Measurements from ENCODE around the gene PTPRD. TPM values are rescaled to one million over a fixed set of nuclear protein-coding genes. Genes with fewer than 3 reads are reported as not detected.
"Not testable (repeated sequence)": the region's sequence is repeated elsewhere in the genome, so short reads cannot be mapped to it uniquely, and the experiment has no call there.

PTPRD gene
- total RNA-seq, 2 experiments from 2014 or later: not detected

DNA sequence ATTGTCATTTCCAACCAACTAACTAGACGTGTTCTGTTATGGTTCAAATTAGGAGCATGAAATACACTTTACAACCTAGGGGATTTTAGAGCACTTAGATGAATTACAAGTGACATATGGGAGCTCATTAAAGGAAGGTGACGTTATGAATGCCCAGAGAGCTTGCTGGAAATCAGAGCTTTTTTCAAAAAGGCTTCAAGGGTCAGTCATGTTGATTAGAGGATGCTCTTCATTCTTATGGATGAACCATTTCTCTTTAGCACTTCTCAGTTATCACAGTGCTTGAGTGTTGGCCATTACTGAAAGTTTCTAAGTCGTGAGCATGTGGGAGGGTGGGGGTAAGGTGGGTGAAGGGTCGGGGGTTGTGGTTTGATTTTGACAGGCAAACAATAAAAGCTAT is 1567.7 kb downstream of the PTPRD start:
- Mint-ChIP-seq H3K9me3 (ENCODE audit: insufficient read depth) (no peaks in the 10 kb centered on the region), H3K27me3 (ENCODE audit: low read depth) (no peaks in the 10 kb centered on the region), H3K4me1 (ENCODE audit: low read depth) (no peaks in the 10 kb centered on the region), H3K27ac (no peak overlapping the region), H3K4me3 (no peak overlapping the region), H3K36me3 (ENCODE audit: low read depth) (no peaks in the 10 kb centered on the region)
- CTCF ChIA-PET: no interaction called here
- POLR2A ChIA-PET: no interaction called here
- DNase-seq (no peak), ATAC-seq (no peak)

DNA sequence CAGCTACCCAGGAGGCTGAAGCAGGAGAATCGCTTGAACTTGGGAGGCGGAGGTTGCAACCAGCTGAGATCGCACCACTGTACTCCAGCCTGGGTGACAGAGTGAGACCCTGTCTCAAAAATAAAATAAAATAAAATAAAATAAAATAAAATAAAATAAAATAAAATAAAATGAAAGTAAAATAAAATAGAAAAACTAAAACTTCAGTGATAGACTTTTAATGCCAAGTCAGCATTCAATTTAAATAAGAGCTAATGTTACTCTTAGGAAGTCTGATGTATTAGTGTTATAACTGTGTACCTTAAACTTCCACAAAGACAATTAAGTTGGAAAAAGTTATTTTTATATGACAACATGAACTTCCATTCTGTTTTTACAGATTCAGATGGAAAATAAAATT is 1569.0 kb downstream of the PTPRD start:
- DNase-seq; H3K9me3 Mint-ChIP-seq (ENCODE audit: insufficient read depth); H3K27me3 Mint-ChIP-seq (ENCODE audit: low read depth); ATAC-seq; H3K4me3 Mint-ChIP-seq; H3K4me1 Mint-ChIP-seq (ENCODE audit: low read depth); H3K27ac Mint-ChIP-seq; POLR2A ChIA-PET; CTCF ChIA-PET; H3K36me3 Mint-ChIP-seq (ENCODE audit: low read depth): not testable (repeated sequence)

DNA sequence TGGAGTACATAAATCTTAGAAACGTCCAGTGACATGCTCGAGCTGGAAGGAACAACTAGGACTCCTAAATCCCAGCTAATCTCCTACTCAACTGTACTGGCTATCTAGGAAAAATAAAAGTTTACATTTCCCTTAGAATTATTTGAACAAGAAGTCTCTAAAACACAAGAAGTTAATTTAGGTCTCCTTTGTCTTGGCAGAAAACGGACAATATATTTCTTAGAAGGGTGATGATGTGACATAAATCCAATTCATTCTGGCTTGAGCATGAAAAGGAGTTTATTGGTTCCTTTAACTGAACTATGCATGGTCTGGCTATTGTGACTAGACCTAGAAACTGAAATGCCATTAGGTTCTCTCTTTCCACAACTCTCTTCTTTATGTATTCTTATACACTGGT is 1571.0 kb downstream of the PTPRD start:
- DNase-seq (no peak), ATAC-seq (no peak)
- Mint-ChIP-seq H3K9me3 (ENCODE audit: insufficient read depth) (no peaks in the 10 kb centered on the region), H3K4me3 (no peak overlapping the region), H3K36me3 (ENCODE audit: low read depth) (no peaks in the 10 kb centered on the region), H3K4me1 (ENCODE audit: low read depth) (no peaks in the 10 kb centered on the region), H3K27ac (no peak overlapping the region), H3K27me3 (ENCODE audit: low read depth) (no peaks in the 10 kb centered on the region)
- ChIA-PET POLR2A (no interaction called here), CTCF (no interaction called here)

DNA sequence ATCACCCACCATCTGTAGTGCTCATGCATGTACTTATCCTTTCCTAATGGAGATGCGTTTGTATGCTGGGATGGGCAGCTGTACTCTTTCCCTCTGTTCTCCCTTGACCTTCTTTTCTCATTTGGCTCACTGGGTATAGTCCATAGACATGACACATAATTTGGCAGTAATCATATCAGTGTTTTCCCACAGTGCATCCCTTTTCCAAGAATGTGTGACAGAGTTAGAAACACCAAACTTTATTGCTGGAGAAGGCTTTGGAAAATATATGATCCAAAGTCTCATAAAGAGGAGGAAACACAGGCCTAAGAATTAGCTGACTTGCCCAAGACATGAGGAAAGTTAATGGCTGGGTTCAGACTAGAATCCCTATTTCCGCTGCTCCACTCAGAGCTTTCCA is 1579.8 kb downstream of the PTPRD start:
- Mint-ChIP-seq H3K27ac (no peak overlapping the region), H3K4me3 (no peak overlapping the region), H3K9me3 (ENCODE audit: insufficient read depth) (no peaks in the 10 kb centered on the region), H3K27me3 (ENCODE audit: low read depth) (no peaks in the 10 kb centered on the region), H3K36me3 (ENCODE audit: low read depth) (no peaks in the 10 kb centered on the region), H3K4me1 (ENCODE audit: low read depth) (no peaks in the 10 kb centered on the region)
- no peak for ATAC-seq
- no peak for DNase-seq
- CTCF ChIA-PET: no interaction called here
- POLR2A ChIA-PET: no interaction called here

DNA sequence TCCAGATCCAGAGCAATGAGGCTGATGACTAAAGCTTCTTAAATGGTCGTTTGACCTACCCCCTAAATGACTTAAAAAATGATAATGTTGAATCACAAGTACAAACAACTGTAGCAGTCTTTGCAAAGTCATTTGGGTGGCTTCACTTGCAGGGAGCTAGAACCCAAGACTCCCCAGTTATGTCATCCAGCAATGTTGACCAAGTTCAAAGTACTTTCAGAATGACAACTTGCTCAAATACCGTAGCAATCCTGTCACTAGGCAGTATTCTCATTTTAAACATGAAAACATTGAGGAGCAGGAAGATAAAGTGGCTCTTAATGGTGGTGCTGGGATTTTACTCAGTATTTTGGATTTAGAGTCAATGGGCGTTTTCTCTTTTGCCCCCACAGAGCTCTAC is 1596.2 kb downstream of the PTPRD start:
- ChIA-PET POLR2A (no interaction called here), CTCF (no interaction called here)
- Mint-ChIP-seq H3K9me3 (ENCODE audit: insufficient read depth) (no peaks in the 10 kb centered on the region), H3K4me3 (no peak overlapping the region), H3K4me1 (ENCODE audit: low read depth) (no peaks in the 10 kb centered on the region), H3K27ac (no peak overlapping the region), H3K36me3 (ENCODE audit: low read depth) (no peaks in the 10 kb centered on the region), H3K27me3 (ENCODE audit: low read depth) (no peaks in the 10 kb centered on the region)
- DNase-seq: no peak
- ATAC-seq: no peak

DNA sequence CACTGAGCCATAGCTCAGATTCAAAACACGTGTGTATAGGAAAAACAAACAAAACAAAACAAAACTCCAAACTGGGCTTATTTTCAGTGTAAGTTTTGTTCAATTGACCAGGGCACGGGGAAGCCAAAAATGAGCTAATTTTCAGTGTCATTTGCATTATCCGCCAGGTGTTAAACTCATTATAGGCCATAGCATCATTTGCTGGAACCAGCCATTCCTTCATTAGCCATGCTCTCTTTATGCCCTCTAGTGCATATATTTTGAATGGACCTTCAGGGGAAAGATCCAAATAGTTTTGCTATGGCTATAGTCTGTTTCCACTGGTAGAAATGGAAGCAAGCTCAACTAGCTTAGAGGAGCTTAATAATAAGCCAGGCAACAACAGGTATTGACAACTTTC is 1608.0 kb downstream of the PTPRD start:
- no peak for ATAC-seq
- no peaks in the 10 kb centered on the region for H3K9me3 Mint-ChIP-seq (ENCODE audit: insufficient read depth)
- H3K27ac Mint-ChIP-seq: no peak overlapping the region
- POLR2A ChIA-PET: no interaction called here
- no peaks in the 10 kb centered on the region for H3K4me1 Mint-ChIP-seq (ENCODE audit: low read depth)
- H3K4me3 Mint-ChIP-seq: no peak overlapping the region
- no peaks in the 10 kb centered on the region for H3K36me3 Mint-ChIP-seq (ENCODE audit: low read depth)
- CTCF ChIA-PET: no interaction called here
- no peaks in the 10 kb centered on the region for H3K27me3 Mint-ChIP-seq (ENCODE audit: low read depth)
- DNase-seq: no peak

DNA sequence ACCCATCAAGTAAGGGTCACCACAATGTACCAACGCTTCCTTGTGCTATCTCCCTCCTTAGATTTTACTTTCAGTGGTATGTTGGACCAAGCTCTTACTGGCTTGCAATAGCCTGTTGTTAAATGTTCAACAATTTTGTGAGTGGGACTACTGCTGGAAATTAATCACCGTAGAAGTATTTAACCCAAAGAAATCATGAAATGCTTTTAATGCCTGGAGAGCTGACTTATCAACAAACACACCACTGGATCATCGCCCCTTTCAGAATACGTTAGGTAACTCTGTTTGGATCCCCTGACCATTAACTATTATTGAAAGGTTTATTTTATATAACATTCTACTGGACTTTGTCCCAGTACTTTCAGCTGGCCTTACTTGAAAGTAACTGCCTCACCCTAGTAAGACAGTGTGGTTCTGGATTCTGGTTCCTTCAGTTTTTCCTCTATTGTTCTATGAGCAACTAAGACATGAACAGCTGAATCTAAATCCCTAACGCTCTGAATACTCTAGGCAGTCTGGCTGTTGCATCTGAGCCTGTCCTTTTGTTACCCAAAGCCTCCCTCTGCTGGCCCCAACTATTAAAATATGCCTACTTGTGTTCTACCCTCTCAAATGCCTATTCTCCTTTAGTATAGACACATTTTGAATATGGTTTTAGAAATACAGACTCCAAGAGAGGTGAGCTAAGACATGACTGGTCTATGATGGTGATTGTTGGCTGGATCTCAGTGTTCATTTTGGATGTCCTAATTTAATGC is 1609.8 kb downstream of the PTPRD start:
- no peak for ATAC-seq
- Mint-ChIP-seq H3K9me3 (ENCODE audit: insufficient read depth) (peaks cover 4% of the 10 kb centered on the region), H3K4me1 (ENCODE audit: low read depth) (no peaks in the 10 kb centered on the region), H3K27ac (no peak overlapping the region), H3K27me3 (ENCODE audit: low read depth) (no peaks in the 10 kb centered on the region), H3K4me3 (no peak overlapping the region), H3K36me3 (ENCODE audit: low read depth) (no peaks in the 10 kb centered on the region)
- ChIA-PET POLR2A (no interaction called here), CTCF (no interaction called here)
- DNase-seq: no peak

DNA sequence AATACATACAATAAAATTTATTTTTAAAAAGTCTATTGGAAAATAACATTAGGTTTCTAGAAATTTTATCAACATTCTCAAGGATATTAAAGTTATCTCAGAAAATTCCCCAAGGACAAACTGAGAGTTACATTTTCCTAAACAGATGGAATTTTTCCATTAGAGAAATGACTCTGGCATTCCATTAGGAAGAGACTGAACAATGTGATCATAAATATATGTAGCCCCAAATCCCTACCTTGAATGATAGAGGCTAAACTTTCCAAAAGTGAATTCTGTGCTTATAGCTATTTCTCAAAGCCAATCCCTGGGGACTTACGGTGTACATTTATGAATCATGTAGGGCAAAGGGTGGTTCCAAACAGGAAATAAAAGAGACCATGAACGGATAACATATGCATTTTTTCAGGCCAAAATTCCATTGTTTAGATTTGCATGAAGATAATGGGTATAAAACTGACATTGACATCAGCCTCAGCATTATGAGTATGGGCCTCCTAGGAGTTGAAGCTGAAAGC is 1632.2 kb downstream of the PTPRD start:
- DNase-seq (no peak), ATAC-seq (no peak)
- Mint-ChIP-seq H3K36me3 (ENCODE audit: low read depth) (no peaks in the 10 kb centered on the region), H3K4me3 (no peak overlapping the region), H3K4me1 (ENCODE audit: low read depth) (no peaks in the 10 kb centered on the region), H3K9me3 (ENCODE audit: insufficient read depth) (no peaks in the 10 kb centered on the region), H3K27me3 (ENCODE audit: low read depth) (no peaks in the 10 kb centered on the region), H3K27ac (no peak overlapping the region)
- CTCF ChIA-PET: no interaction called here
- POLR2A ChIA-PET: no interaction called here

DNA sequence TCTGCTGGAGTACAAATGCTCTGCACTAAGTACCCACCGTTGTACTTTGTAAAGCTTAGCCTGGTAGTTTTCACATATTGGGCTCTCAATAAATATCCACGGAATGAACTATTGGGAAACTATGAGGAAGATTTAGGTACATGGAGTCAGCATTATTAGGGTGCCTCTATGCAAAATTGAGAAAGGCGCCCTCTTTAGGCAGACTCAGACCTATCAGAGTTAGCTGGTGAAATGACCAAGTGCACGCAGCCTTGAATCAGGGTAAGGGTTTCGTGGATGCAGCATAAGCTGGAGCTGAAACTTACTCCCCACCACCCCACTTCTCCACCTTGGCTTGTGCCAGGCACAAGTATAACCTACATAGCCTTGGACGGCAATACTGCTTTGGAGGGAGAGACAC is 1634.5 kb downstream of the PTPRD start:
- Mint-ChIP-seq H3K9me3 (ENCODE audit: insufficient read depth) (no peaks in the 10 kb centered on the region), H3K4me1 (ENCODE audit: low read depth) (no peaks in the 10 kb centered on the region), H3K27ac (no peak overlapping the region), H3K4me3 (no peak overlapping the region), H3K36me3 (ENCODE audit: low read depth) (no peaks in the 10 kb centered on the region), H3K27me3 (ENCODE audit: low read depth) (no peaks in the 10 kb centered on the region)
- ATAC-seq (no peak), DNase-seq (no peak)
- CTCF ChIA-PET: no interaction called here
- POLR2A ChIA-PET: no interaction called here

DNA sequence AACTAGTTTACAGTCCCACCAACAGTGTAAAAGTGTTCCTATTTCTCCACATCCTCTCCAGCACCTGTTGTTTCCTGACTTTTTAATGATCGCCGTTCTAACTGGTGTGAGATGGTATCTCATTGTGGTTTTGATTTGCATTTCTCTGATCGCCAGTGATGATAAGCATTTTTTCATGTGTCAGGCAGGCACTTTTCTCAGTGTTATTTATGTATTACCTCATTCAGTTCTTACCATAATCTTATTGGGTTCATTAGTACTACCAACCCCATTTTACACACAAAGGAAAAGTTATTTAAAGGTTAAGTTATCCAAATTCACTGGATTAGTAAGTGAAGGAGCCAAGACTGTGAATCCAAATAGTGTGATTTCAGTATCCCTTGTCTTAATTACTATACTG is 1644.5 kb downstream of the PTPRD start:
- ATAC-seq; H3K4me1 Mint-ChIP-seq (ENCODE audit: low read depth); H3K36me3 Mint-ChIP-seq (ENCODE audit: low read depth); CTCF ChIA-PET; POLR2A ChIA-PET; DNase-seq; H3K27ac Mint-ChIP-seq; H3K4me3 Mint-ChIP-seq; H3K27me3 Mint-ChIP-seq (ENCODE audit: low read depth): not testable (repeated sequence)
- peaks cover 11% of the 10 kb centered on the region for H3K9me3 Mint-ChIP-seq (ENCODE audit: insufficient read depth)

DNA sequence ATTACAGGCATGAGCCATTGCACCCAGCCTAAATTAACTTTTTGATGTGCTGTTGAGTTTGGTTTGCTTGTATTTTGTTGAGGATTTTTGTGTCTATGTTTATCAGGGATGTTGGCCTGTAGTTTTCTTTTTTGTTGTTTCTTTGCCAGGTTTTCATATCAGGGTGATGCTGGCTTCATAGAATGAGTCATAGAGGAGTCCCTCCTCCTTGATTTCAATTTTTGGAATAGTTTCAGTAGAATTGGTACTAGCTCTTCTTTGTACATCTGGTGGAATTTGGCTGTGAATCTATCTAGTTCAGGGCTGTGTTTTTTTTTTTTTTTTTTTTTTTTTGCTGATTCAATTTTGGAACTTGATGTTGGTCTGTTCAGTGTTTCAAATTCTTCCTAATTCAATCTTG is 1648.9 kb downstream of the PTPRD start:
- Mint-ChIP-seq H3K36me3 (ENCODE audit: low read depth) (no peaks in the 10 kb centered on the region), H3K9me3 (ENCODE audit: insufficient read depth) (peaks cover 3% of the 10 kb centered on the region), H3K27ac (no peak overlapping the region), H3K4me1 (ENCODE audit: low read depth) (no peaks in the 10 kb centered on the region), H3K27me3 (ENCODE audit: low read depth) (no peaks in the 10 kb centered on the region), H3K4me3 (no peak overlapping the region)
- CTCF ChIA-PET: no interaction called here
- DNase-seq (no peak), ATAC-seq (no peak)
- POLR2A ChIA-PET: no interaction called here

DNA sequence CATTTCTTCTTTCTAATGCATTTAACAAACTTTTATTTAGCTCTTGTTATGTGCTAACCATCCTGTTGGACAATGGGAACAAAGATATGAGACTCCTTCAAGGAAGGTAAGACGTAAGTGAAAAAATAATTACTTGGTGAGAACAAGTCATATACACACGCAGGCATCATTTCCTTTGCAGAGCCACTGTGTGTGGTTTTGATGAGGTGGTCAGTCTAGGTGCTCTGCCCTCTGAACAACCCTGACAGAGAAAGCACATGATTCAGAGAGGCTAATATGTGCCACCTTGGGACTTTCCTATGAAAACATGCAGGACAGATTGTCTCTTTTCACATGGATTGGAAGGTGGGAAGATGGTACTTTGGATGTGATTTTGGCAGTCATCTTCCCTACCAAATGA is 1650.7 kb downstream of the PTPRD start:
- peaks cover 3% of the 10 kb centered on the region for H3K9me3 Mint-ChIP-seq (ENCODE audit: insufficient read depth)
- DNase-seq (no peak), ATAC-seq (no peak)
- H3K27me3 Mint-ChIP-seq (ENCODE audit: low read depth): no peaks in the 10 kb centered on the region
- ChIA-PET CTCF (interaction anchor here (1.3 kb wide), 1 partner anchor 66 kb away, joined by 3 read pairs; no protein-coding TSS in a partner anchor), POLR2A (no interaction called here)
- H3K4me3 Mint-ChIP-seq: no peak overlapping the region
- H3K27ac Mint-ChIP-seq: no peak overlapping the region
- H3K36me3 Mint-ChIP-seq (ENCODE audit: low read depth): no peaks in the 10 kb centered on the region
- no peaks in the 10 kb centered on the region for H3K4me1 Mint-ChIP-seq (ENCODE audit: low read depth)

DNA sequence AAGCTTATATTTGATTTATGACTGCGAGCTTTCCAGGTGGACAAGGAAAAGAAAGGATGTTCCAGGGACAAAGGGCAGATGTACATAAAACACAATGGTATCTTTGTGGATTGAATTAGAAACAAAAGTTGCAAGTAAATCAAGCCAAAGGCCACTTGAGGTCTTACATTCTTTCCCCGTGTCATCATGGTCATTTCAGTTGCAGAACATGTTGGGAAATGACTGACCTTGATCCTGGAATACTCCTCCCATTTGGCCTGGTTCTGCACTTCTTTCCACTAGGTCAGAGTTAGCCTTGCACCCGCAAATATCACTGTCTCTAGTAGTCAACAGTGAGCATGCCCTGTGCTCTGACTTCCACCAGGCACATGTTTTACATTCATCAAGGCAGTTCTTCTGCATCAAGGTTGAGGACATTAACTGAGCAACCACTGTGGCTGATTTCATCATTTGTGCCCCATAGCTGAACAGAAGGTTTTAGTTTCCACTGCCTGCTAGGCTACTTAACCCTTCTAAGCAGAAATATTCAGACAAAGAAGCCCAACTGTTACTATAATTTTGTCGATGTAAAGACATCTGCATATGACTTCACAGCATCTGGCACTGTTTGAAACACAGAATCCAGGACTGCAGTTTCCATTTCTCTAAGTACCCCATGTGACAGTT is 1651.5 kb downstream of the PTPRD start:
- no peaks in the 10 kb centered on the region for H3K36me3 Mint-ChIP-seq (ENCODE audit: low read depth)
- ChIA-PET POLR2A (no interaction called here), CTCF (no interaction called here)
- H3K4me1 Mint-ChIP-seq (ENCODE audit: low read depth): no peaks in the 10 kb centered on the region
- ATAC-seq (no peak), DNase-seq (no peak)
- no peak overlapping the region for H3K4me3 Mint-ChIP-seq
- no peak overlapping the region for H3K27ac Mint-ChIP-seq
- no peaks in the 10 kb centered on the region for H3K27me3 Mint-ChIP-seq (ENCODE audit: low read depth)
- no peaks in the 10 kb centered on the region for H3K9me3 Mint-ChIP-seq (ENCODE audit: insufficient read depth)

All from activated CD8-positive, alpha-beta T cell treated with anti-CD3 and anti-CD28 coated beads, Interleukin-2, amount 10 ng/mL, durations not matched to agents 7 days and 5 days (primary cell).